LNCaP clone FGC (cell line): Measurements from ENCODE around the gene STX4.

Experiments
- DNase-seq: peaks from one replicate; pipeline ENCODE4 v3.0.0-alpha.2; 2011; ENCODE audit warnings: low read depth
- H3K4me3 ChIP-seq: 2 replicates; pipeline ENCODE4 v1.5.1; 2011; ENCODE audit warnings: mild to moderate bottlenecking, low read depth, low read length, control low read depth
- TF ChIP-seq, protein P1 (sequence below): IDR thresholded peaks from 2 replicates; pipeline ENCODE4 v1.5.1; 2012; ENCODE audit warnings: mild to moderate bottlenecking; ENCODE audit not compliant: control insufficient read depth, insufficient read depth; ENCODE audit errors: extremely low read depth

Gene STX4

DNA sequence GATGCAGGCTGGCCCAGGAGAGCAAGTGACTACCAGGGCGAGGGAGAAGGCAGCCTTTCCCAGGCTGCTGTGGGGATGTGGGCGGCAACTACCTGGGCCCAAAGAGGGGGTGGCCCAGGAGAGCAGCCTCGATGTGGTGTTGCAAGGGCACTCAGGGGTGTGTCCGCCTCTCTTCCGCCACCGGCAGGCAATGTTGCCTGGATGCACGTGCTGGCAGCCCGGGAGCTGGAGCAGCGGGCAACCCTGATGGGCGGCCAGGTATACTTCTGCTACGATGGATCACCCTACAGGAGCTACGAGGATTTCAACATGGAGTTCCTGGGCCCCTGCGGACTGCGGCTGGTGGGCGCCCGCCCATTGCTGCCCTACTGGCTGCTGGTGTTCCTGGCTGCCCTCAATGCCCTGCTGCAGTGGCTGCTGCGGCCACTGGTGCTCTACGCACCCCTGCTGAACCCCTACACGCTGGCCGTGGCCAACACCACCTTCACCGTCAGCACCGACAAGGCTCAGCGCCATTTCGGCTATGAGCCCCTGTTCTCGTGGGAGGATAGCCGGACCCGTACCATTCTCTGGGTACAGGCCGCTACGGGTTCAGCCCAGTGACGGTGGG lies 45.7 kb upstream of the STX4 start:
- no peak for DNase-seq
- TF ChIP-seq, protein P1, sequence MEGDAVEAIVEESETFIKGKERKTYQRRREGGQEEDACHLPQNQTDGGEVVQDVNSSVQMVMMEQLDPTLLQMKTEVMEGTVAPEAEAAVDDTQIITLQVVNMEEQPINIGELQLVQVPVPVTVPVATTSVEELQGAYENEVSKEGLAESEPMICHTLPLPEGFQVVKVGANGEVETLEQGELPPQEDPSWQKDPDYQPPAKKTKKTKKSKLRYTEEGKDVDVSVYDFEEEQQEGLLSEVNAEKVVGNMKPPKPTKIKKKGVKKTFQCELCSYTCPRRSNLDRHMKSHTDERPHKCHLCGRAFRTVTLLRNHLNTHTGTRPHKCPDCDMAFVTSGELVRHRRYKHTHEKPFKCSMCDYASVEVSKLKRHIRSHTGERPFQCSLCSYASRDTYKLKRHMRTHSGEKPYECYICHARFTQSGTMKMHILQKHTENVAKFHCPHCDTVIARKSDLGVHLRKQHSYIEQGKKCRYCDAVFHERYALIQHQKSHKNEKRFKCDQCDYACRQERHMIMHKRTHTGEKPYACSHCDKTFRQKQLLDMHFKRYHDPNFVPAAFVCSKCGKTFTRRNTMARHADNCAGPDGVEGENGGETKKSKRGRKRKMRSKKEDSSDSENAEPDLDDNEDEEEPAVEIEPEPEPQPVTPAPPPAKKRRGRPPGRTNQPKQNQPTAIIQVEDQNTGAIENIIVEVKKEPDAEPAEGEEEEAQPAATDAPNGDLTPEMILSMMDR, result no peak
- no peak overlapping the region for H3K4me3 ChIP-seq

DNA sequence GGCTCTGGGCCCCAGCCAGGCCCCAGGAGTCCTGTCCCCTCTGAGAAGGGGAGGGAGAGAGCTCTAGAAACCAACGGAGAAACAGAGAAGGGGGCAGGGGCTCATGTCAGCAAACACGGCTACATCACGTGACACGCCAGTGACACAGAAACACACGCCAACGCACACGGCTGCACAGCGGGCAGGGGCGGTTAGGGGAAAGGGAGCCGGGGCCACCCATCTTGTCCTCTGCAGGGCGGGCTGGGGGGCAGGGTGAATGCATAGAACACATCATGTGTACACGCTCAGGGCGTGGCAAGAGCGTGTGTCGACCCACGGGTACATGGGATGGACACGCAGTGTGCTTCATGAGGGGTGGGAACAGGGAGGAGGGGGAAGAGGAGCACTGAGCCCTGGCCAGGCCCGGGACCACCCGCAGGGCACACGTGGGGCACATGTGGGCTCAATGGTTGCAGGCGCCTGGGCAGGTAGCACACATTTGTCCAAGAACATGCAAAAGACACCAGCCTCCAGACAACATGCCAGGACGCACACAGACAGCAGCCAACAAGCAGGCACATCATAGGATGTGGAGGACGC lies 43.8 kb upstream of the STX4 start:
- TF ChIP-seq, protein P1, result no peak
- no peak overlapping the region for H3K4me3 ChIP-seq
- no peak for DNase-seq

DNA sequence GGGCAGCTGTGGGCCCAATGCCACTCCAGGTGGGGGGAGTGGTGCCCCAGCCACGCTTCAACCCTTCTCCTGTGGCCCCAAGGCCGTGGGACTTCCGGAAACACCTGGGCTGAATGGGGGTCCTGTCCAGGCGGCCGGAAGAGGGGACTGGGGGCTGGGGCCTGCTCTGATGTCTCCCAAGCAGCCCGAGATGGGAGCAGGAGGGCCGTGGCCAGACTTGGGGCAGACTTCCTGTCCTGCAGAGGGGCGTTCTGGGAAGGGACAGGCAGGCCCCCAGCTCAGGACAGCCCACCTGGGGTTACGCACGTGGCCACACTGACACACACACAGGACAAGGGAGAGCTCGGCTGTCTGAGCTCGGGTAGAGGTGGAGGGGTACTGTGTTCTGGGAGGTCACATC lies 43.3 kb upstream of the STX4 start:
- H3K4me3 ChIP-seq, result no peak overlapping the region
- TF ChIP-seq, protein P1, result no peak
- DNase-seq, result no peak

DNA sequence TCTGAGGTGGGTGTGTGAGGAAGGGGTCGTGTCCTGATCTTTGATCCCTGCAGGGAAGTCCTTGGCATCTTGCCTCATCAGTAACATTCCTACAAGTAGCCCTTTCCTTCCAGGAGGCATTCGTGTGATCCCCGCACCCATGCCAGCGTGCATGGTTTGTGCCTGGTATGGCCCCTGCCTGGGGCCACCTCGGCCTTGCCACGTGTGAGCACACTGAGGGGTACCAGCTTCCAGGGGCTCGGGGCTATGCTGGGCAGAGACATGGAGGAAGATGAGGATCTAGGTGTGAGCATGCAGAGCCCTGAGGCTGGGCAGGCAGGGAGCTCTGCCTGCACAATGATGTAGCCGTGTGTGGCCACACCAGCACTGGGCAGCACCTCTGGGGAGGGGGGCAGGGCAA lies 42.3 kb upstream of the STX4 start:
- TF ChIP-seq, protein P1, result no peak
- no peak overlapping the region for H3K4me3 ChIP-seq
- DNase-seq, result no peak

DNA sequence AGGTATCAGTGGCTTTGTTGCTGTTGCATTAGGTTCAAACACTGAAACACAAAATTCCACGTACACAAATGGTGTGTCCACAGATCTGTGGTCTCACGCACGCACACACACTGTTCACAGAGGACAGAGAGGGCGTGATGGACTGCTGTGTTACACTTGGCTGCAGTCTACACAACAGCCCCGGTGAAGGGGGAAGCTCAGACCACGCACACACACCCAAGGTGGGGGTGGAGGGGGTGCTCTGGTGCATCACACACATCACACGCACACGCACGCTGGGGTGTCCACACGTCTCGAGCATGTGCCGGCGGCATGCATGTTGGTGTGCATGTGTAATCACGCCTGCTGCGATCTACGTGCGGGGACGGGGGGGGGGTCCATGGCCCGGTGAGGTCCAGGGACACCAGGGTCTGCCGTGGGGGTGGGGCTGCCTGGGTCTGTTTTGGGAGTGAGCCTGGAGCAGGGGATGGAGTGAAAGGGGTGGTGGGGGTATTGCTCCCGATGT lies 41.0 kb upstream of the STX4 start:
- TF ChIP-seq, protein P1, result no peak
- no peak for DNase-seq
- no peak overlapping the region for H3K4me3 ChIP-seq

DNA sequence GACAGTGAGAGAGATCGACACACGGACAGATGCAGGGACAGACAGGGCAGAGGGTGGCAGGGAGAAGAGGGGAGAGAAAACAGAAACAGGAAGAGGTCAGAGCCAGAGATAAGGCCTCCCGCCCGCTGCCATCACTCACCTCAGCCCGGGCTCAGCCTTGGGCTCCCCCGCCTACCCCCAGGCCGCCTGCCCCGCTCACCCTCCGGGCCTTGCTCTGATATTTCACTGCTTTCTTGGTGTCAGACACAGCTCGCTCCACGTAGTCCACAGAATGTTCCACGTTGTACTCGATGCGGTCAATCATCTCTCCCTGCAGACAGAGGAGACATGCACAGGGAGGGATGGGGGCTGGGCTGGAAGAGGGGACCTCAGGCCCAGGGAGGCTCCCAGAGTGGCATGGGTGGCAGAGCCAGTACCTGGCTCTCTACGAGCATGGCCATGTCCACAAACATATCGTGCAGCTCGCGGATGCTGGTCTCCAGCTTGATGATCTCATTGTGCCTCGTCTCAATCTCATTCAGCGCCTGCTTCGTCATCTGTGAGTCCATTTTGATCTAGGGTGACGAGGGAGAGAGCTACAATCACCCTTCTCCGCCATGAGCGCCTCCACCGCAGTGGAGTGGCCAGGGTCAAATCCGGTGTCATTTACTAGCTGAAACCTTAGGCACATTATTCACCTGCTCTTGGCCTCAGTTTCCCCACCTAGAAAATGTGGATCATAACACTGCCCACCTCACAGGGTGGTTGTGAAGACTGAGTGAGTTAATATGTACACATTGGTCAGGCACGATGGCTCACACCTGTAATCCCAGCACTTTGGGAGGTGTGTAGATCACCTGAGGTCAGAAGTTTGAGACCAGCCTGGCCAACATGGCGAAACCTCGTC lies 40.2 kb upstream of the STX4 start:
- no peak overlapping the region for H3K4me3 ChIP-seq
- TF ChIP-seq, protein P1, result no peak
- DNase-seq, result no peak
